Naive B cell (primary cell): Measurements from ENCODE around the gene PPARA. TPM values are rescaled to one million over a fixed set of nuclear protein-coding genes. Genes with fewer than 3 reads are reported as not detected.
"Not testable (repeated sequence)": the region's sequence is repeated elsewhere in the genome, so short reads cannot be mapped to it uniquely, and the experiment has no call there.

Experiments used
- ATAC-seq, 2 donors: fragments of 150-1000 bp; cut with Tn5 transposase; 2 replicates each; pipeline ENCODE4 v1.10.0; 2021; ENCODE audit warnings: low read depth in 2 of 2, mild to moderate bottlenecking in 2 of 2, moderate library complexity in 2 of 2
- DNase-seq: peaks from one replicate; pipeline ENCODE4 v3.0.0; 2022
- H3K27ac Mint-ChIP-seq, 6 donors: one replicate each; pipeline ENCODE4 v1.8.0; 2020 to 2022; ENCODE audit warnings: mild to moderate bottlenecking in 6 of 6, mixed read lengths in 6 of 6, moderate library complexity in 5 of 6, inconsistent platforms in 2 of 6
- H3K27me3 Mint-ChIP-seq, 3 donors: one replicate each; pipeline ENCODE4 v1.8.0; 2021 to 2022; ENCODE audit warnings: mixed read lengths in 3 of 3, mild to moderate bottlenecking in 1 of 3
- H3K36me3 Mint-ChIP-seq, 2 donors: one replicate each; pipeline ENCODE4 v1.8.0; 2020 to 2022; ENCODE audit warnings: mixed read lengths in 2 of 2, inconsistent platforms in 1 of 2, mild to moderate bottlenecking in 1 of 2
- H3K4me1 Mint-ChIP-seq, 3 donors: one replicate each; pipeline ENCODE4 v1.8.0; 2020 to 2022; ENCODE audit warnings: mixed read lengths in 3 of 3, inconsistent platforms in 1 of 3, mild to moderate bottlenecking in 1 of 3, moderate library complexity in 1 of 3
- H3K4me3 Mint-ChIP-seq, 8 donors: one replicate each; pipeline ENCODE4 v1.8.0; 2020 to 2022; ENCODE audit warnings: mild to moderate bottlenecking in 8 of 8, mixed read lengths in 8 of 8, moderate library complexity in 8 of 8, inconsistent platforms in 2 of 8
- H3K9me3 Mint-ChIP-seq, 7 donors: one replicate each; pipeline ENCODE4 v1.8.0; 2020 to 2022; ENCODE audit warnings: mixed read lengths in 7 of 7, mild to moderate bottlenecking in 5 of 7, inconsistent platforms in 2 of 7, moderate library complexity in 1 of 7
- polyA plus RNA-seq, 6 donors: library from polyadenylated mRNA; unstranded; fragments of 300-500 nt; fragmentation: Illumina TruSeq; gene quantifications; one replicate each; pipeline ENCODE4 v1.2.3, GENCODE V29; 2021; ENCODE audit warnings: low read depth in 6 of 6

Gene PPARA
- polyA plus RNA-seq, 6 donors from 2014 or later, result 4.6 to 10.8 (median 7.0) TPM

- Mint-ChIP-seq H3K4me1 (peaks cover 0 to 9% (median 0%) of the 10 kb centered on the region in 3 donors), H3K9me3 (peaks cover 0 to 9% (median 2%) of the 10 kb centered on the region in 7 donors), H3K36me3 (peaks cover 15 to 21% of the 10 kb centered on the region in 2 donors), H3K27me3 (no peaks in the 10 kb centered on the region), H3K27ac (no peak overlapping the region), H3K4me3 (no peak overlapping the region)
- DNase-seq, result no peak
- no peak for ATAC-seq
Measured at GRCh38 chr22:46187862-46188261, 37.5 kb downstream of the PPARA start.

- no peak for DNase-seq
- H3K9me3 Mint-ChIP-seq, result peaks cover 0 to 5% (median 1%) of the 10 kb centered on the region in 7 donors
Measured at GRCh38 chr22:46192210-46192993, 42.1 kb downstream of the PPARA start.

GRCh38 chr22:46193898-46194310 is 43.6 kb downstream of the PPARA start:
- no peak for ATAC-seq
- H3K4me1 Mint-ChIP-seq, result peaks cover 0 to 5% (median 2%) of the 10 kb centered on the region in 3 donors
- H3K27me3 Mint-ChIP-seq, result no peaks in the 10 kb centered on the region
- no peak for DNase-seq
- H3K4me3 Mint-ChIP-seq, result no peak overlapping the region
- peaks cover 0 to 5% (median 1%) of the 10 kb centered on the region in 7 donors for H3K9me3 Mint-ChIP-seq
- H3K27ac Mint-ChIP-seq, result peak overlapping the region in 1 of 6 donors; percentile 80
- peaks cover 9 to 10% of the 10 kb centered on the region in 2 donors for H3K36me3 Mint-ChIP-seq

More at GRCh38 chr22:46192210-46192993, 42.1 kb downstream of the PPARA start:
- no peaks in the 10 kb centered on the region for H3K27me3 Mint-ChIP-seq
- no peak overlapping the region for H3K27ac Mint-ChIP-seq
- peaks cover 6 to 11% of the 10 kb centered on the region in 2 donors for H3K36me3 Mint-ChIP-seq
- no peak overlapping the region for H3K4me3 Mint-ChIP-seq
- ATAC-seq, result no peak
- H3K4me1 Mint-ChIP-seq, result peaks cover 2 to 8% (median 5%) of the 10 kb centered on the region in 3 donors

GRCh38 chr22:46195487-46196165 is 45.3 kb downstream of the PPARA start:
- Mint-ChIP-seq H3K9me3 (peaks cover 0 to 5% (median 1%) of the 10 kb centered on the region in 7 donors), H3K4me3 (no peak overlapping the region), H3K4me1 (peaks cover 0 to 5% (median 2%) of the 10 kb centered on the region in 3 donors), H3K27ac (no peak overlapping the region), H3K36me3 (peaks cover 13 to 14% of the 10 kb centered on the region in 2 donors), H3K27me3 (no peaks in the 10 kb centered on the region)
- ATAC-seq, result no peak
- DNase-seq, result no peak

GRCh38 chr22:46196278-46196677 is 46.0 kb downstream of the PPARA start:
- Mint-ChIP-seq H3K9me3 (peaks cover 0 to 5% (median 1%) of the 10 kb centered on the region in 7 donors), H3K36me3 (peaks cover 13 to 14% of the 10 kb centered on the region in 2 donors), H3K4me3 (no peak overlapping the region), H3K4me1 (peaks cover 0 to 5% (median 2%) of the 10 kb centered on the region in 3 donors), H3K27me3 (no peaks in the 10 kb centered on the region), H3K27ac (no peak overlapping the region)
- no peak for ATAC-seq
- DNase-seq, result no peak

- peaks cover 0 to 5% (median 2%) of the 10 kb centered on the region in 3 donors for H3K4me1 Mint-ChIP-seq
Measured at GRCh38 chr22:46198274-46198673, 47.9 kb downstream of the PPARA start.

GRCh38 chr22:46198806-46199205 is 48.5 kb downstream of the PPARA start:
- H3K27ac Mint-ChIP-seq, ATAC-seq, H3K27me3 Mint-ChIP-seq, H3K4me1 Mint-ChIP-seq, H3K9me3 Mint-ChIP-seq, DNase-seq: not testable (repeated sequence)
- peaks cover 14 to 15% of the 10 kb centered on the region in 2 donors for H3K36me3 Mint-ChIP-seq
- peak overlapping the region in 1 of 8 donors; percentile 35 for H3K4me3 Mint-ChIP-seq

More at GRCh38 chr22:46198274-46198673, 47.9 kb downstream of the PPARA start:
- ATAC-seq (no peak), DNase-seq (no peak)
- H3K36me3 Mint-ChIP-seq, result peaks cover 9 to 13% of the 10 kb centered on the region in 2 donors
- no peaks in the 10 kb centered on the region for H3K9me3 Mint-ChIP-seq
- no peaks in the 10 kb centered on the region for H3K27me3 Mint-ChIP-seq
- H3K27ac Mint-ChIP-seq, result peak overlapping the region in 1 of 6 donors; percentile 80
- no peak overlapping the region for H3K4me3 Mint-ChIP-seq

- Mint-ChIP-seq H3K4me3 (peak overlapping the region in 1 of 8 donors; percentile 78), H3K36me3 (peaks cover 14 to 24% of the 10 kb centered on the region in 2 donors), H3K9me3 (peaks cover 0 to 8% (median 0%) of the 10 kb centered on the region in 7 donors), H3K27ac (peak overlapping the region in 2 of 6 donors; percentile 17 to 37), H3K4me1 (peaks cover 0 to 5% (median 2%) of the 10 kb centered on the region in 3 donors), H3K27me3 (no peaks in the 10 kb centered on the region)
- no peak for ATAC-seq
- no peak for DNase-seq
Measured at GRCh38 chr22:46201059-46201757, 50.9 kb downstream of the PPARA start.

- Mint-ChIP-seq H3K4me1 (no peaks in the 10 kb centered on the region), H3K27ac (no peak overlapping the region), H3K4me3 (no peak overlapping the region), H3K27me3 (no peaks in the 10 kb centered on the region), H3K36me3 (peaks cover 14 to 24% of the 10 kb centered on the region in 2 donors), H3K9me3 (peaks cover 0 to 8% (median 0%) of the 10 kb centered on the region in 7 donors)
- ATAC-seq (no peak), DNase-seq (no peak)
Measured at GRCh38 chr22:46202897-46203600, 52.7 kb downstream of the PPARA start.

GRCh38 chr22:46203601-46203980 is 53.3 kb downstream of the PPARA start:
- Mint-ChIP-seq H3K4me1 (no peaks in the 10 kb centered on the region), H3K27ac (no peak overlapping the region), H3K27me3 (no peaks in the 10 kb centered on the region), H3K9me3 (peaks cover 1 to 11% (median 2%) of the 10 kb centered on the region in 7 donors), H3K4me3 (no peak overlapping the region), H3K36me3 (peaks cover 18 to 26% of the 10 kb centered on the region in 2 donors)
- ATAC-seq (no peak), DNase-seq (no peak)

- DNase-seq, result no peak
- H3K36me3 Mint-ChIP-seq, result peaks cover 29 to 38% of the 10 kb centered on the region in 2 donors
- H3K9me3 Mint-ChIP-seq, result peaks cover 7 to 20% (median 13%) of the 10 kb centered on the region in 7 donors
- H3K27ac Mint-ChIP-seq, result no peak overlapping the region
- no peak overlapping the region for H3K4me3 Mint-ChIP-seq
- no peaks in the 10 kb centered on the region for H3K27me3 Mint-ChIP-seq
- no peak for ATAC-seq
- H3K4me1 Mint-ChIP-seq, result peaks cover 2 to 3% (median 3%) of the 10 kb centered on the region in 3 donors
Measured at GRCh38 chr22:46209262-46209661, 58.9 kb downstream of the PPARA start.

- H3K27ac Mint-ChIP-seq, result no peak overlapping the region
- H3K36me3 Mint-ChIP-seq, result peaks cover 28 to 53% of the 10 kb centered on the region in 2 donors
Measured at GRCh38 chr22:46212195-46212594, 61.9 kb downstream of the PPARA start.

More at GRCh38 chr22:46212195-46212594, 61.9 kb downstream of the PPARA start:
- Mint-ChIP-seq H3K27me3 (no peaks in the 10 kb centered on the region), H3K4me3 (no peak overlapping the region), H3K9me3 (peaks cover 7 to 15% (median 10%) of the 10 kb centered on the region in 7 donors), H3K4me1 (peaks cover 2 to 7% (median 6%) of the 10 kb centered on the region in 3 donors)
- ATAC-seq, result no peak
- no peak for DNase-seq
